Fibroblast of mammary gland (primary cell): Measurements from ENCODE around the gene RPS6KC1.

Source experiments
- DNase-seq: peaks from one replicate; pipeline ENCODE4 v3.0.0-alpha.2; 2010; ENCODE audit warnings: low read depth
- H3K4me3 ChIP-seq: 2 replicates; pipeline ENCODE4 v1.5.1; 2011; ENCODE audit warnings: low read depth, mild to moderate bottlenecking, low read length, moderate library complexity; ENCODE audit not compliant: control insufficient read depth
- TF ChIP-seq, protein P1 (sequence below): conservative IDR thresholded peaks from 2 replicates; pipeline ENCODE4 v1.5.1; 2011; ENCODE audit warnings: low read depth, low read length, inconsistent platforms; ENCODE audit not compliant: control insufficient read depth, insufficient read depth

RPS6KC1 gene

DNA sequence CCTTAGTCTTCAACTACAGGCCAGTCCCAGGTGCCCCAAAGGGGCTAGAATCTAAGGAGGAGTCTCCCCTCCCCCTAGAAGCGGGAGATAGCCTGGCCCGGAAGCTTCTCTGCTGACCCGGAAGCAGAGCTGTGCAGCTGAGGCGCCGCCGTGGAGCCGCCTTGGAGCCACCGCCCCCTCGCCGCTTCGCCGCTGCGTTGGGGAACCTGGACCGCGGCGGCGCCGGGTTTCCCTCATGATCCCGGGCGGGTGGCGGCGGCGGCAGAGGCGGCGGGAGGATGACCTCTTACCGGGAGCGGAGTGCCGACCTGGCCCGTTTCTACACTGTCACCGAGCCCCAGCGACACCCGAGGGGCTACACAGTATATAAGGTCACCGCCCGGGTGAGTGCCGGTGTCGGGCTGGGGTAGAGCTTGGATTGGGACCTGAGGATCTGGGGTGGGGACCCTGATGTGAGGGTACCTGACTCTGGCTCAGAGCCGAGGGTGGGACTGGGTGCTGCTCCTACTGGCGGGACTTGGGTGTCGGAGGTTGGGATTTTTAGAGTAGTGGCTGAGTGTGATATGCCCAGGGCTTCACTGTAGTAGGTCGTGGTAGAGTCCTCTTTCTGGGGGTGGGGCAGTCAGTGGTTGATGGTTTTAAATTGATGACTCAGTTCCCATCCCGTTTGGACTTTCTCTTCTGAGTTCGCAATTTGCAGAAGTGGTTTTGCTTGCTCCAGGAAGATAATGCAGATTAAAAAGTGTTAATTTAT is at the start of gene RPS6KC1:
Gene RPS6KC1 (plus strand): TSS at position 115 of the 754 bp plus-strand sequence. CDS start 164 bp downstream, at position 279.
- DNase-seq, result peak; percentile 79
- H3K4me3 ChIP-seq, result peak within 1 kb of the TSS; percentile 98
- TF ChIP-seq, protein P1, sequence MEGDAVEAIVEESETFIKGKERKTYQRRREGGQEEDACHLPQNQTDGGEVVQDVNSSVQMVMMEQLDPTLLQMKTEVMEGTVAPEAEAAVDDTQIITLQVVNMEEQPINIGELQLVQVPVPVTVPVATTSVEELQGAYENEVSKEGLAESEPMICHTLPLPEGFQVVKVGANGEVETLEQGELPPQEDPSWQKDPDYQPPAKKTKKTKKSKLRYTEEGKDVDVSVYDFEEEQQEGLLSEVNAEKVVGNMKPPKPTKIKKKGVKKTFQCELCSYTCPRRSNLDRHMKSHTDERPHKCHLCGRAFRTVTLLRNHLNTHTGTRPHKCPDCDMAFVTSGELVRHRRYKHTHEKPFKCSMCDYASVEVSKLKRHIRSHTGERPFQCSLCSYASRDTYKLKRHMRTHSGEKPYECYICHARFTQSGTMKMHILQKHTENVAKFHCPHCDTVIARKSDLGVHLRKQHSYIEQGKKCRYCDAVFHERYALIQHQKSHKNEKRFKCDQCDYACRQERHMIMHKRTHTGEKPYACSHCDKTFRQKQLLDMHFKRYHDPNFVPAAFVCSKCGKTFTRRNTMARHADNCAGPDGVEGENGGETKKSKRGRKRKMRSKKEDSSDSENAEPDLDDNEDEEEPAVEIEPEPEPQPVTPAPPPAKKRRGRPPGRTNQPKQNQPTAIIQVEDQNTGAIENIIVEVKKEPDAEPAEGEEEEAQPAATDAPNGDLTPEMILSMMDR, result no peak

DNA sequence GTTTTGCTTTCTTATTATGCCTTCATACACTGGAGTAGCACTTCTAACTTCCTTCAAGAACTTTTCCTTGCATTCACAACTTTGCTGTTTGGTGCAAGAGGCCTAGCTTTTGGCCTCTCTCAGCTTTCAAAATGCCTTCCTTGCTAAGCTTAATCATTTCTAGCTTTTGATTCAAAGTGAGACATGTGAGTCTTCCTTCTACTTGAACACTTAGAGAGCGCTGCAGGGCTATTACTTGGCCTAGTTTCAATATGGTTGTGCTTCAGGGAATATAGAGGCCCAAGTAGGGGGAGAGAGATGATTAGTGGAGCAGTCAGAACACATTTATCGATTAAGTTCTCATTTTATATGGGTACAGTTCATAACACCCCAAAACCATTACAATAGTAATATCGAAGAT is 47.8 kb upstream of the RPS6KC1 start:
- H3K4me3 ChIP-seq, result no peak overlapping the region
- TF ChIP-seq, protein P1, result no peak
- no peak for DNase-seq

DNA sequence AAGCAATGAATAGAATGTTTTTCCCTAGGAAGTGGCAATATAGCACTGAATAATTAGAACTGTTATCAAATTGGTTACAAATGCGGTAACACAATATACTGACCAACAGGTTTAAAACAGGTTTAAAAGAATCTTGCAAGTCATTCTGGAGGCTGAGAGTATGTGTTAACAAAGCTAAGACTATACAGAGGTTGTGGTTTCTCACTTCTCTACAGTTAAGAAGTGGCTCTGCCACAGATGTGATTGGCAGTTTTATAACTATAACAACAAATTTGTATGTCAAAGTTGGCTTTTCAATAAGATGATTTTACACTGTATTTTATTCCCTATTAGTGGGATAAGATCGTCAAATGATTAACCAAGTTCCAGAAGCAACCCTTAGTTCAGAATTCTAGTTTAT is 42.5 kb upstream of the RPS6KC1 start:
- TF ChIP-seq, protein P1, result no peak
- DNase-seq, result no peak
- H3K4me3 ChIP-seq, result no peak overlapping the region

GRCh38 chr1:213014642-213015041 is 36.4 kb upstream of the RPS6KC1 start:
- peak overlapping the region; percentile 88 for H3K4me3 ChIP-seq
- TF ChIP-seq, protein P1, result no peak
- DNase-seq, result peak; percentile 28

- DNase-seq, result peak; percentile 97
- TF ChIP-seq, protein P1, result no peak
- peak within 1 kb of the TSS; percentile 88 for H3K4me3 ChIP-seq
Measured at GRCh38 chr1:213015099-213016050, 35.7 kb upstream of the RPS6KC1 start, which contains the start of gene ANGEL2. ANGEL2 (minus strand) TSS chr1:213015867; CDS start chr1:213015671, 196 bp downstream.

GRCh38 chr1:213017447-213018273 is 33.4 kb upstream of the RPS6KC1 start:
- DNase-seq, result no peak
- TF ChIP-seq, protein P1, result no peak

More at GRCh38 chr1:213017447-213018273, 33.4 kb upstream of the RPS6KC1 start:
- no peak overlapping the region for H3K4me3 ChIP-seq
